GM21717 (cell line): ENCODE data around the gene ZNF575.
"Not testable (repeated sequence)": the region's sequence is repeated elsewhere in the genome, so short reads cannot be mapped to it uniquely, and the experiment has no call there.

ENCODE experiments used
- ATAC-seq: cut with Tn5 transposase; IDR thresholded peaks from one replicate; pipeline ENCODE4 v1.9.1; 2021; ENCODE audit warnings: mild to moderate bottlenecking, moderate library complexity; ENCODE audit not compliant: unreplicated experiment

ZNF575 gene

GRCh38 chr19:43540381-43540780 is 7.4 kb downstream of the ZNF575 start:
- no peak for ATAC-seq

- no peak for ATAC-seq
Measured at GRCh38 chr19:43541920-43542650, 9.1 kb downstream of the ZNF575 start.

- ATAC-seq = no peak
Measured at GRCh38 chr19:43544077-43544476, 11.1 kb downstream of the ZNF575 start.

GRCh38 chr19:43545276-43545675 is 12.3 kb downstream of the ZNF575 start:
- no peak for ATAC-seq

- ATAC-seq = no peak
Measured at GRCh38 chr19:43545981-43546380, 13.0 kb downstream of the ZNF575 start.

- no peak for ATAC-seq
Measured at GRCh38 chr19:43546581-43546980, 13.6 kb downstream of the ZNF575 start.

- ATAC-seq = not testable (repeated sequence)
Measured at GRCh38 chr19:43547926-43548325, 14.9 kb downstream of the ZNF575 start.

- no peak for ATAC-seq
Measured at GRCh38 chr19:43548706-43549105, 15.7 kb downstream of the ZNF575 start.

GRCh38 chr19:43551399-43552197 is 18.6 kb downstream of the ZNF575 start:
- no peak for ATAC-seq

GRCh38 chr19:43552198-43552450 is 19.1 kb downstream of the ZNF575 start:
- no peak for ATAC-seq

GRCh38 chr19:43552616-43553015 is 19.6 kb downstream of the ZNF575 start:
- ATAC-seq = no peak

- no peak for ATAC-seq
Measured at GRCh38 chr19:43553656-43554055, 20.7 kb downstream of the ZNF575 start.

GRCh38 chr19:43554317-43554895 is 21.4 kb downstream of the ZNF575 start:
- no peak for ATAC-seq

GRCh38 chr19:43555185-43555770 is 22.3 kb downstream of the ZNF575 start:
- ATAC-seq = no peak

- no peak for ATAC-seq
Measured at GRCh38 chr19:43560687-43561086, 27.7 kb downstream of the ZNF575 start.

- ATAC-seq = no peak
Measured at GRCh38 chr19:43561139-43561970, 28.4 kb downstream of the ZNF575 start.

- ATAC-seq = no peak
Measured at GRCh38 chr19:43562226-43562697, 29.3 kb downstream of the ZNF575 start.

GRCh38 chr19:43562698-43563241 is 29.8 kb downstream of the ZNF575 start:
- peak; percentile 63 for ATAC-seq

GRCh38 chr19:43563816-43564457 is 30.9 kb downstream of the ZNF575 start:
- ATAC-seq = no peak

GRCh38 chr19:43564800-43565199 is 31.8 kb downstream of the ZNF575 start:
- no peak for ATAC-seq
